Stomach smooth muscle (tissue), 2 donors: Measurements from ENCODE around the gene POLR2C.

Source experiments
- H3K27ac ChIP-seq: one replicate; pipeline ENCODE4 v1.7.0; 2013; ENCODE audit warnings: mild to moderate bottlenecking, low read length, inconsistent platforms
- H3K27me3 ChIP-seq, 2 donors: one replicate each; pipeline ENCODE4 v1.7.0; 2013; ENCODE audit warnings: low read length in 2 of 2; ENCODE audit not compliant: insufficient read depth in 2 of 2, control insufficient read depth in 1 of 2
- H3K36me3 ChIP-seq, 2 donors: one replicate each; pipeline ENCODE4 v1.7.0; 2013; ENCODE audit warnings: low read length in 2 of 2; ENCODE audit not compliant: control insufficient read depth in 2 of 2, insufficient read depth in 2 of 2
- H3K4me1 ChIP-seq: one replicate; pipeline ENCODE4 v1.7.0; 2013; ENCODE audit warnings: low read length; ENCODE audit not compliant: control insufficient read depth, insufficient read depth
- H3K4me3 ChIP-seq, 2 donors: one replicate each; pipeline ENCODE4 v1.7.0; 2013; ENCODE audit warnings: low read length in 2 of 2
- H3K9ac ChIP-seq, 2 donors: one replicate each; pipeline ENCODE4 v1.7.0; 2013; ENCODE audit warnings: low read length in 2 of 2, mild to moderate bottlenecking in 1 of 2
- H3K9me3 ChIP-seq, 2 donors: one replicate each; pipeline ENCODE4 v1.7.0; 2013; ENCODE audit warnings: low read length in 2 of 2; ENCODE audit not compliant: control insufficient read depth in 2 of 2
- donor health status: healthy.
- donor health status: Pancreatic carcinoma.

Gene POLR2C

GRCh38 chr16:57504001-57504400 lies 41.5 kb downstream of the POLR2C start:
- no peaks in the 10 kb centered on the region for H3K36me3 ChIP-seq
- no peaks in the 10 kb centered on the region for H3K27me3 ChIP-seq
- H3K27ac ChIP-seq = no peak overlapping the region
- no peak overlapping the region for H3K9ac ChIP-seq
- H3K9me3 ChIP-seq = no peaks in the 10 kb centered on the region
- H3K4me1 ChIP-seq = no peaks in the 10 kb centered on the region
- no peak overlapping the region for H3K4me3 ChIP-seq

- Histone ChIP-seq H3K9me3 (no peaks in the 10 kb centered on the region), H3K36me3 (no peaks in the 10 kb centered on the region), H3K4me3 (no peak overlapping the region), H3K4me1 (no peaks in the 10 kb centered on the region), H3K27me3 (no peaks in the 10 kb centered on the region), H3K9ac (no peak overlapping the region), H3K27ac (no peak overlapping the region)
Measured at GRCh38 chr16:57504491-57504890, 42.0 kb downstream of the POLR2C start.

- H3K9me3 ChIP-seq = no peaks in the 10 kb centered on the region
- H3K36me3 ChIP-seq = no peaks in the 10 kb centered on the region
- peaks cover 4% of the 10 kb centered on the region for H3K4me1 ChIP-seq
- no peak overlapping the region for H3K9ac ChIP-seq
- no peak overlapping the region for H3K27ac ChIP-seq
- no peaks in the 10 kb centered on the region for H3K27me3 ChIP-seq
- H3K4me3 ChIP-seq = no peak overlapping the region
Measured at GRCh38 chr16:57505169-57505568, 42.7 kb downstream of the POLR2C start.

- peaks cover 11% of the 10 kb centered on the region for H3K4me1 ChIP-seq
- no peak overlapping the region for H3K4me3 ChIP-seq
- no peak overlapping the region for H3K9ac ChIP-seq
- no peak overlapping the region for H3K27ac ChIP-seq
- no peaks in the 10 kb centered on the region for H3K9me3 ChIP-seq
- no peaks in the 10 kb centered on the region for H3K36me3 ChIP-seq
- no peaks in the 10 kb centered on the region for H3K27me3 ChIP-seq
Measured at GRCh38 chr16:57507136-57508034, 44.9 kb downstream of the POLR2C start.

- peaks cover 11% of the 10 kb centered on the region for H3K4me1 ChIP-seq
- H3K27me3 ChIP-seq = no peaks in the 10 kb centered on the region
- no peak overlapping the region for H3K27ac ChIP-seq
- H3K9ac ChIP-seq = no peak overlapping the region
- H3K9me3 ChIP-seq = no peaks in the 10 kb centered on the region
- no peak overlapping the region for H3K4me3 ChIP-seq
- peaks cover 0 to 4% of the 10 kb centered on the region in 2 donors for H3K36me3 ChIP-seq
Measured at GRCh38 chr16:57508035-57508425, 45.6 kb downstream of the POLR2C start.

GRCh38 chr16:57509231-57509923 lies 46.9 kb downstream of the POLR2C start:
- Histone ChIP-seq H3K9me3 (no peaks in the 10 kb centered on the region), H3K4me1 (peaks cover 11% of the 10 kb centered on the region), H3K9ac (no peak overlapping the region), H3K27ac (no peak overlapping the region), H3K4me3 (no peak overlapping the region), H3K27me3 (no peaks in the 10 kb centered on the region), H3K36me3 (peaks cover 4 to 9% of the 10 kb centered on the region in 2 donors)

- Histone ChIP-seq H3K9me3 (no peaks in the 10 kb centered on the region), H3K4me1 (peaks cover 11% of the 10 kb centered on the region), H3K9ac (no peak overlapping the region), H3K4me3 (no peak overlapping the region), H3K27me3 (no peaks in the 10 kb centered on the region), H3K27ac (no peak overlapping the region), H3K36me3 (peaks cover 4 to 9% of the 10 kb centered on the region in 2 donors)
Measured at GRCh38 chr16:57510016-57510871, 47.8 kb downstream of the POLR2C start.

GRCh38 chr16:57512296-57513001 lies 50.0 kb downstream of the POLR2C start:
- no peaks in the 10 kb centered on the region for H3K9me3 ChIP-seq
- H3K36me3 ChIP-seq = peaks cover 4 to 23% of the 10 kb centered on the region in 2 donors
- H3K27ac ChIP-seq = no peak overlapping the region
- H3K9ac ChIP-seq = no peak overlapping the region
- peaks cover 11% of the 10 kb centered on the region for H3K4me1 ChIP-seq
- no peak overlapping the region for H3K4me3 ChIP-seq
- no peaks in the 10 kb centered on the region for H3K27me3 ChIP-seq

GRCh38 chr16:57513371-57514102 lies 51.1 kb downstream of the POLR2C start:
- peaks cover 6 to 33% of the 10 kb centered on the region in 2 donors for H3K36me3 ChIP-seq
- H3K4me1 ChIP-seq = peaks cover 11% of the 10 kb centered on the region
- no peak overlapping the region for H3K27ac ChIP-seq
- H3K9ac ChIP-seq = no peak overlapping the region
- no peaks in the 10 kb centered on the region for H3K27me3 ChIP-seq
- no peak overlapping the region for H3K4me3 ChIP-seq
- no peaks in the 10 kb centered on the region for H3K9me3 ChIP-seq
